ENCODE data around the gene CTRB2.
"Not testable (repeated sequence)": the region's sequence is repeated elsewhere in the genome, so short reads cannot be mapped to it uniquely, and the experiment has no call there.

DNA sequence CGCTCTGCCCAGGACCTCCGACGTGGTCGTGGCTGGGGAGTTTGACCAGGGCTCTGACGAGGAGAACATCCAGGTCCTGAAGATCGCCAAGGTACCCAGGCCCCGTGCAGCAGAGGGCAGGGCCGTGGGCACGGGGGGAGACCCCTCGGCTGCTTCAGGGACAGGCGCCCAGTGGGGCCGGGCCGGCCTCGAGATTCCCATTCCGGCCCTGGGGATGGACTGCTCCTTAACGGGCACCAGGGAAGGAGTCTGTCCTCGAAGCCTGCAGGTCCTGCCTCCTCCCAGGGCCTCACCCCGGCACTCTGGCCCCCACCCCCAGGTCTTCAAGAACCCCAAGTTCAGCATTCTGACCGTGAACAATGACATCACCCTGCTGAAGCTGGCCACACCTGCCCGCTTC is 16.2 kb upstream of the CTRB2 start:
- TF ChIP-seq, protein P1, sequence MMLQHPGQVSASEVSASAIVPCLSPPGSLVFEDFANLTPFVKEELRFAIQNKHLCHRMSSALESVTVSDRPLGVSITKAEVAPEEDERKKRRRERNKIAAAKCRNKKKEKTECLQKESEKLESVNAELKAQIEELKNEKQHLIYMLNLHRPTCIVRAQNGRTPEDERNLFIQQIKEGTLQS (IDR thresholded peaks at IDR 0.05) = not testable (repeated sequence)
- TF ChIP-seq, protein P2, sequence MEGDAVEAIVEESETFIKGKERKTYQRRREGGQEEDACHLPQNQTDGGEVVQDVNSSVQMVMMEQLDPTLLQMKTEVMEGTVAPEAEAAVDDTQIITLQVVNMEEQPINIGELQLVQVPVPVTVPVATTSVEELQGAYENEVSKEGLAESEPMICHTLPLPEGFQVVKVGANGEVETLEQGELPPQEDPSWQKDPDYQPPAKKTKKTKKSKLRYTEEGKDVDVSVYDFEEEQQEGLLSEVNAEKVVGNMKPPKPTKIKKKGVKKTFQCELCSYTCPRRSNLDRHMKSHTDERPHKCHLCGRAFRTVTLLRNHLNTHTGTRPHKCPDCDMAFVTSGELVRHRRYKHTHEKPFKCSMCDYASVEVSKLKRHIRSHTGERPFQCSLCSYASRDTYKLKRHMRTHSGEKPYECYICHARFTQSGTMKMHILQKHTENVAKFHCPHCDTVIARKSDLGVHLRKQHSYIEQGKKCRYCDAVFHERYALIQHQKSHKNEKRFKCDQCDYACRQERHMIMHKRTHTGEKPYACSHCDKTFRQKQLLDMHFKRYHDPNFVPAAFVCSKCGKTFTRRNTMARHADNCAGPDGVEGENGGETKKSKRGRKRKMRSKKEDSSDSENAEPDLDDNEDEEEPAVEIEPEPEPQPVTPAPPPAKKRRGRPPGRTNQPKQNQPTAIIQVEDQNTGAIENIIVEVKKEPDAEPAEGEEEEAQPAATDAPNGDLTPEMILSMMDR (IDR thresholded peaks at IDR 0.05; ENCODE audit: low read depth, low read length, missing input control) = not testable (repeated sequence)
- not testable (repeated sequence) for TF ChIP-seq TAF1 (conservative IDR thresholded peaks at IDR 0.05); YY1 (IDR thresholded peaks at IDR 0.05); REST (IDR thresholded peaks at IDR 0.05); RAD21 (IDR thresholded peaks at IDR 0.05); RXRA (IDR thresholded peaks at IDR 0.05); EGR1 (IDR thresholded peaks at IDR 0.05; ENCODE audit: low read depth in 2 of 2); HNF4A (conservative IDR thresholded peaks at IDR 0.05); SP1 (IDR thresholded peaks at IDR 0.05)
- TF ChIP-seq, protein P3, sequence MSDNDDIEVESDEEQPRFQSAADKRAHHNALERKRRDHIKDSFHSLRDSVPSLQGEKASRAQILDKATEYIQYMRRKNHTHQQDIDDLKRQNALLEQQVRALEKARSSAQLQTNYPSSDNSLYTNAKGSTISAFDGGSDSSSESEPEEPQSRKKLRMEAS (IDR thresholded peaks at IDR 0.05) = not testable (repeated sequence)
- TF ChIP-seq, protein P4, sequence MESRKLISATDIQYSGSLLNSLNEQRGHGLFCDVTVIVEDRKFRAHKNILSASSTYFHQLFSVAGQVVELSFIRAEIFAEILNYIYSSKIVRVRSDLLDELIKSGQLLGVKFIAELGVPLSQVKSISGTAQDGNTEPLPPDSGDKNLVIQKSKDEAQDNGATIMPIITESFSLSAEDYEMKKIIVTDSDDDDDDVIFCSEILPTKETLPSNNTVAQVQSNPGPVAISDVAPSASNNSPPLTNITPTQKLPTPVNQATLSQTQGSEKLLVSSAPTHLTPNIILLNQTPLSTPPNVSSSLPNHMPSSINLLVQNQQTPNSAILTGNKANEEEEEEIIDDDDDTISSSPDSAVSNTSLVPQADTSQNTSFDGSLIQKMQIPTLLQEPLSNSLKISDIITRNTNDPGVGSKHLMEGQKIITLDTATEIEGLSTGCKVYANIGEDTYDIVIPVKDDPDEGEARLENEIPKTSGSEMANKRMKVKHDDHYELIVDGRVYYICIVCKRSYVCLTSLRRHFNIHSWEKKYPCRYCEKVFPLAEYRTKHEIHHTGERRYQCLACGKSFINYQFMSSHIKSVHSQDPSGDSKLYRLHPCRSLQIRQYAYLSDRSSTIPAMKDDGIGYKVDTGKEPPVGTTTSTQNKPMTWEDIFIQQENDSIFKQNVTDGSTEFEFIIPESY (IDR thresholded peaks at IDR 0.05) = not testable (repeated sequence)

All from liver (tissue), 3 donors.